ENCODE data around the gene MAB21L4. TPM values are rescaled to one million over a fixed set of nuclear protein-coding genes. Genes with fewer than 3 reads are reported as not detected.
A peak's percentile ranks its signal among the peaks of the same experiment; 100 is the strongest.

Gene MAB21L4
- total and polyA plus RNA-seq, 2 experiments from 2014 or later: not detected

GRCh38 chr2:240912878-240913809, 17.2 kb upstream of the MAB21L4 start:
- in situ Hi-C loops (cut with MboI): no loop called here
- Histone ChIP-seq H3K4me2 (ENCODE audit: unreplicated experiment) (peak overlapping the region; percentile 67), H3K27me3 (replicated peaks; ENCODE audit: insufficient read depth) (no peaks in the 10 kb centered on the region), H3K4me3 (no peak overlapping the region), H3F3A (ENCODE audit: insufficient read depth) (peaks cover 31% of the 10 kb centered on the region), H3K9me2 (ENCODE audit: insufficient read depth) (no peaks in the 10 kb centered on the region), H3K27ac (peak overlapping the region; percentile 70), H4K20me1 (ENCODE audit: insufficient read depth) (no peaks in the 10 kb centered on the region), H3K4me1 (ENCODE audit: insufficient read depth) (peaks cover 36% of the 10 kb centered on the region), H3K9me3 (ENCODE audit: low read depth) (no peaks in the 10 kb centered on the region), H3K36me3 (ENCODE audit: low read depth) (no peaks in the 10 kb centered on the region), H3K9ac (peak overlapping the region; percentile 30), H3K79me2 (ENCODE audit: insufficient read depth) (no peaks in the 10 kb centered on the region), H2AFZ (peak overlapping the region; percentile 65)
- WGBS, 2 experiments (ENCODE audit: low coverage in 1 of 2, low lambda C conversion rate in 2 of 2, missing lambda C conversion rate in 2 of 2): 43 to 54% methylated on average over 18 to 21 of the region's 21 CpGs
- TF ChIP-seq EZH2phosphoT487 (IDR thresholded peaks at IDR 0.05; ENCODE audit: insufficient read depth, low read depth): no peak
- TF ChIP-seq EZH2 (IDR thresholded peaks at IDR 0.05; ENCODE audit: insufficient read depth, poor library complexity, severe bottlenecking): no peak
- DNase-seq: peak; percentile 72

GRCh38 chr2:240911641-240912265, 15.8 kb upstream of the MAB21L4 start:
- in situ Hi-C loops (cut with MboI): no loop called here
- peaks cover 30% of the 10 kb centered on the region for H3K4me1 ChIP-seq (ENCODE audit: insufficient read depth)
- 40 to 48% methylated on average over 18 to 19 of the region's 20 CpGs for WGBS, 2 experiments (ENCODE audit: low coverage in 1 of 2, low lambda C conversion rate in 2 of 2, missing lambda C conversion rate in 2 of 2)
- no peaks in the 10 kb centered on the region for H3K27me3 ChIP-seq (replicated peaks; ENCODE audit: insufficient read depth)
- peak overlapping the region; percentile 18 for H3K4me3 ChIP-seq
- H3K79me2 ChIP-seq (ENCODE audit: insufficient read depth): no peaks in the 10 kb centered on the region
- peak overlapping the region; percentile 67 for H3K4me2 ChIP-seq (ENCODE audit: unreplicated experiment)
- H3K9ac ChIP-seq: peak overlapping the region; percentile 42
- no peaks in the 10 kb centered on the region for H4K20me1 ChIP-seq (ENCODE audit: insufficient read depth)
- no peaks in the 10 kb centered on the region for H3K36me3 ChIP-seq (ENCODE audit: low read depth)
- H3K9me2 ChIP-seq (ENCODE audit: insufficient read depth): no peaks in the 10 kb centered on the region
- H3K27ac ChIP-seq: peak overlapping the region; percentile 70
- no peaks in the 10 kb centered on the region for H3K9me3 ChIP-seq (ENCODE audit: low read depth)
- no peak overlapping the region for H2AFZ ChIP-seq
- peaks cover 31% of the 10 kb centered on the region for H3F3A ChIP-seq (ENCODE audit: insufficient read depth)
- DNase-seq: peak; percentile 89
- TF ChIP-seq EZH2 (IDR thresholded peaks at IDR 0.05; ENCODE audit: insufficient read depth, poor library complexity, severe bottlenecking): no peak
- no peak for TF ChIP-seq EZH2phosphoT487 (IDR thresholded peaks at IDR 0.05; ENCODE audit: insufficient read depth, low read depth)

- peaks cover 31% of the 10 kb centered on the region for H3F3A ChIP-seq (ENCODE audit: insufficient read depth)
- H3K79me2 ChIP-seq (ENCODE audit: insufficient read depth): no peaks in the 10 kb centered on the region
- no peak overlapping the region for H2AFZ ChIP-seq
- no peak for TF ChIP-seq EZH2phosphoT487 (IDR thresholded peaks at IDR 0.05; ENCODE audit: insufficient read depth, low read depth)
- TF ChIP-seq EZH2 (IDR thresholded peaks at IDR 0.05; ENCODE audit: insufficient read depth, poor library complexity, severe bottlenecking): no peak
- no peak overlapping the region for H3K4me2 ChIP-seq (ENCODE audit: unreplicated experiment)
- H3K9me2 ChIP-seq (ENCODE audit: insufficient read depth): no peaks in the 10 kb centered on the region
- H3K4me1 ChIP-seq (ENCODE audit: insufficient read depth): peaks cover 29% of the 10 kb centered on the region
- H3K9ac ChIP-seq: no peak overlapping the region
- no peak overlapping the region for H3K27ac ChIP-seq
- no peak overlapping the region for H3K4me3 ChIP-seq
- no peak for DNase-seq
- H3K27me3 ChIP-seq (replicated peaks; ENCODE audit: insufficient read depth): no peaks in the 10 kb centered on the region
- no peaks in the 10 kb centered on the region for H4K20me1 ChIP-seq (ENCODE audit: insufficient read depth)
- H3K9me3 ChIP-seq (ENCODE audit: low read depth): no peaks in the 10 kb centered on the region
- H3K36me3 ChIP-seq (ENCODE audit: low read depth): no peaks in the 10 kb centered on the region
- in situ Hi-C loops (cut with MboI): no loop called here
- WGBS, 2 experiments (ENCODE audit: low coverage in 1 of 2, low lambda C conversion rate in 2 of 2, missing lambda C conversion rate in 2 of 2): 72 to 82% methylated on average over 14 to 17 of the region's 17 CpGs
These were observed 13.4 kb upstream of the MAB21L4 start for GRCh38 chr2:240909216-240909974.

GRCh38 chr2:240906911-240907590, 11.1 kb upstream of the MAB21L4 start:
- Histone ChIP-seq H3K4me1 (ENCODE audit: insufficient read depth) (peaks cover 7% of the 10 kb centered on the region), H3K27me3 (replicated peaks; ENCODE audit: insufficient read depth) (no peaks in the 10 kb centered on the region), H3K79me2 (ENCODE audit: insufficient read depth) (no peaks in the 10 kb centered on the region), H3K27ac (no peak overlapping the region), H3K9ac (no peak overlapping the region), H3F3A (ENCODE audit: insufficient read depth) (peaks cover 15% of the 10 kb centered on the region), H3K4me2 (ENCODE audit: unreplicated experiment) (no peak overlapping the region), H3K4me3 (no peak overlapping the region), H3K9me2 (ENCODE audit: insufficient read depth) (no peaks in the 10 kb centered on the region), H3K36me3 (ENCODE audit: low read depth) (no peaks in the 10 kb centered on the region), H3K9me3 (ENCODE audit: low read depth) (no peaks in the 10 kb centered on the region), H2AFZ (no peak overlapping the region), H4K20me1 (ENCODE audit: insufficient read depth) (no peaks in the 10 kb centered on the region)
- in situ Hi-C loops (cut with MboI): no loop called here
- WGBS, 2 experiments (ENCODE audit: low coverage in 1 of 2, low lambda C conversion rate in 2 of 2, missing lambda C conversion rate in 2 of 2): 64 to 67% methylated on average over 22 of the region's 22 CpGs
- DNase-seq: no peak
- TF ChIP-seq EZH2phosphoT487 (IDR thresholded peaks at IDR 0.05; ENCODE audit: insufficient read depth, low read depth): no peak
- no peak for TF ChIP-seq EZH2 (IDR thresholded peaks at IDR 0.05; ENCODE audit: insufficient read depth, poor library complexity, severe bottlenecking)
